Measurements from ENCODE around the gene SPRY4. TPM values are rescaled to one million over a fixed set of nuclear protein-coding genes. Genes with fewer than 3 reads are reported as not detected.
"Not testable (repeated sequence)": the region's sequence is repeated elsewhere in the genome, so short reads cannot be mapped to it uniquely, and the experiment has no call there.

The SPRY4 gene
- total and polyA plus RNA-seq, 2 of the 8 experiments (the other 6 are each of a cell fraction or from before 2014, with no cell fraction given) = 59.1 to 113 TPM

DNA sequence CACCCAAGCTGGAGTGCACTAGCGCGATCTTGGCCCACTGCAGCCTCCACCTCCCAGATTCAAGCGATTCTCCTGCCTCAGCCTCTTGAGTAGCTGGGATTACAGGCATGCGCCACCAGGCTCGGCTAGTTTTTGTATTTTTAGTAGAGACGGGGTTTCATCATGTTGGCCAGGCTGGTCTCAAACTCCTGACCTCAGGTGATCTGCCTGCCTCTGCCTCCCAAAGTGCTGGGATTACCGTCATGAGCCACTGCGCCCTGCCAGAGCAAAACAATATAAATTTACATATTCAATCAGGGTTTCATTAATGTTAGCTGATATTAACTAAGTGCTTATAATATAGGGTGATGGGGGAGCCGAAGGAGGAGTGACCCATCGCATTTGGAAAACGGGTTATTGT lies 37.4 kb upstream of the SPRY4 start:
- not testable (repeated sequence) for H3K4ac ChIP-seq (replicated peaks; ENCODE audit: insufficient read length, low read depth, low read length); H3K36me3 ChIP-seq (ENCODE audit: control insufficient read depth in 2 of 4, insufficient read depth in 4 of 4, low read length in 3 of 4); H3K56ac ChIP-seq (replicated peaks; ENCODE audit: insufficient read length, low read depth, low read length); H3K14ac ChIP-seq (ENCODE audit: insufficient read length); H3K9me3 ChIP-seq (ENCODE audit: insufficient read depth in 2 of 2, low read depth in 1 of 2, low read length in 1 of 2); H4K91ac ChIP-seq (replicated peaks; ENCODE audit: insufficient read length, low read length); H3K18ac ChIP-seq (ENCODE audit: extremely low read depth, low read length); DNase-seq (ENCODE audit: low read depth in 1 of 2, low spot score in 2 of 2); H4K5ac ChIP-seq (ENCODE audit: insufficient read length, low read depth, low read length); H2BK120ac ChIP-seq (replicated peaks; ENCODE audit: low read depth, low read length); H3K23me2 ChIP-seq (ENCODE audit: low read depth, low read length); H2BK15ac ChIP-seq (ENCODE audit: low read length); H2BK12ac ChIP-seq (ENCODE audit: low read depth, low read length); H3K79me2 ChIP-seq (ENCODE audit: control insufficient read depth in 1 of 2, insufficient read depth in 2 of 2, low read length in 2 of 2); H4K20me1 ChIP-seq (replicated peaks in 1 of 2; ENCODE audit: control insufficient read depth in 1 of 2, insufficient read depth in 2 of 2, low read length in 2 of 2); H3K4me3 ChIP-seq (ENCODE audit: extremely low read depth in 1 of 4, insufficient read depth in 2 of 4, low read depth in 3 of 4, low read length in 4 of 4); H2AK5ac ChIP-seq (ENCODE audit: low read depth, low read length); H3K23ac ChIP-seq (ENCODE audit: insufficient read length); H2AFZ ChIP-seq (ENCODE audit: low read length); H4K8ac ChIP-seq (ENCODE audit: extremely low read depth, insufficient read depth, low read length); H3K9ac ChIP-seq (replicated peaks in 1 of 4; ENCODE audit: extremely low read depth in 1 of 4, low read depth in 3 of 4, low read length in 3 of 4); FAIRE-seq; H3K27me3 ChIP-seq (replicated peaks in 1 of 4; ENCODE audit: control insufficient read depth in 3 of 4, extremely low read depth in 1 of 4, insufficient read depth in 3 of 4, low read length in 3 of 4); H3K79me1 ChIP-seq (ENCODE audit: low read depth, low read length); H2BK20ac ChIP-seq (ENCODE audit: low read length)
- H3K4me2 ChIP-seq (ENCODE audit: insufficient read depth in 1 of 2, low read depth in 2 of 2, low read length in 2 of 2) = 0 out of 4 replicates have a peak overlapping the region, but pooled peaks of 1 of the 2 experiments have one; percentile 1
- ChIA-PET POLR2A (ENCODE audit: partially characterized antibody) (interaction anchor here (0.6 to 1.9 kb wide), 7 partner anchors 9 to 262 kb away, joined by 3 to 7 read pairs (median 3); no protein-coding TSS in a partner anchor), CTCF (ENCODE audit: partially characterized antibody) (interaction anchor here (1.0 to 1.7 kb wide), 4 partner anchors 18 to 188 kb away, joined by 3 to 6 read pairs (median 4); no protein-coding TSS in a partner anchor)
- peak overlapping the region; percentile 94; the same call in 1 of the 2 replicates for H2BK5ac ChIP-seq (ENCODE audit: low read depth, low read length)
- 74% methylated on average over 11 of the region's 11 CpGs; no CpG with 5 or more reads in 1 of the 2 experiments for WGBS, 2 experiments (ENCODE audit: extremely low coverage in 1 of 2, insufficient coverage in 1 of 2, insufficient read length in 1 of 2, insufficient replicate concordance in 2 of 2, low coverage in 1 of 2, low lambda C conversion rate in 2 of 2, missing lambda C conversion rate in 1 of 2)
- peaks cover 14 to 32% (median 26%) of the 10 kb centered on the region in 4 experiments for H3K4me1 ChIP-seq (replicated peaks in 1 of 4; ENCODE audit: control insufficient read depth in 3 of 4, insufficient read depth in 4 of 4, low read length in 3 of 4)
- peak overlapping the region; percentile 70; the same call in 1 of the 2 replicates for H3K27ac ChIP-seq (ENCODE audit: low read depth, low read length)

Measured in H1 (cell line).